Neural cell (in vitro differentiated cells): ENCODE data around the gene CWC27. TPM values are rescaled to one million over a fixed set of nuclear protein-coding genes. Genes with fewer than 3 reads are reported as not detected.

Experiments used
- H2AFZ ChIP-seq: fragments of 200-600, 300-800 bp; sonication (generic), shearing (Covaris generic); 2 replicates; pipeline ENCODE4 v1.6.0; 2014; ENCODE audit warnings: low read depth, mild to moderate bottlenecking, antibody characterized with exemption, low read length, moderate library complexity
- H3F3A ChIP-seq: fragments of 200-600 bp; shearing (Covaris generic); 2 replicates; pipeline ENCODE4 v1.6.1; 2016; ENCODE audit warnings: mild to moderate bottlenecking, moderate library complexity, mixed read lengths, antibody characterized with exemption, low read length; ENCODE audit not compliant: insufficient read depth, poor library complexity, severe bottlenecking
- H3K27ac ChIP-seq: fragments of 200-600, 300-800 bp; sonication (generic), shearing (Covaris generic); 2 replicates; pipeline ENCODE4 v1.5.1; 2014; ENCODE audit warnings: mild to moderate bottlenecking, low read length, moderate library complexity
- H3K27me3 ChIP-seq: fragments of 300-800, 200-600 bp; sonication (generic), shearing (Covaris generic); 2 replicates; pipeline ENCODE4 v1.6.0; 2014; ENCODE audit warnings: mild to moderate bottlenecking, low read depth, low read length, moderate library complexity; ENCODE audit not compliant: insufficient read depth
- H3K36me3 ChIP-seq: fragments of 300-800, 200-600 bp; sonication (generic), shearing (Covaris generic); 2 replicates; pipeline ENCODE4 v1.5.1; 2014; ENCODE audit warnings: mild to moderate bottlenecking, antibody characterized with exemption, low read length, moderate library complexity; ENCODE audit not compliant: insufficient read depth
- H3K4me2 ChIP-seq: fragments of 300-800, 200-600 bp; sonication (generic), shearing (Covaris generic); 2 replicates; pipeline ENCODE4 v1.6.0; 2014; ENCODE audit warnings: mild to moderate bottlenecking, low read length
- H3K4me3 ChIP-seq: fragments of 300-800, 200-600 bp; sonication (generic), shearing (Covaris generic); 2 replicates; pipeline ENCODE4 v1.5.1; 2014; ENCODE audit warnings: mild to moderate bottlenecking, low read length, moderate library complexity
- H3K79me2 ChIP-seq: fragments of 200-600 bp; shearing (Covaris generic); replicated peaks from 2 replicates; pipeline ENCODE4 v1.6.0; 2014; ENCODE audit warnings: mild to moderate bottlenecking, low read length, moderate library complexity; ENCODE audit not compliant: insufficient read depth
- H3K9ac ChIP-seq: fragments of 300-800, 200-600 bp; sonication (generic), shearing (Covaris generic); 2 replicates; pipeline ENCODE4 v1.6.1; 2016; ENCODE audit warnings: mild to moderate bottlenecking, low read length, mixed read lengths
- H3K9me2 ChIP-seq: fragments of 200-600 bp; shearing (Covaris generic); 2 replicates; pipeline ENCODE4 v1.6.1; 2016; ENCODE audit warnings: mild to moderate bottlenecking, low read length, mixed read lengths; ENCODE audit not compliant: insufficient read depth
- H3K9me3 ChIP-seq: fragments of 200-600, 300-800 bp; sonication (generic), shearing (Covaris generic); 2 replicates; pipeline ENCODE4 v1.6.1; 2016; ENCODE audit warnings: mild to moderate bottlenecking, mixed run types, low read length, moderate library complexity, mixed read lengths
- H4K20me1 ChIP-seq: fragments of 200-600 bp; shearing (Covaris generic); 2 replicates; pipeline ENCODE4 v1.6.1; 2016; ENCODE audit warnings: mild to moderate bottlenecking, mixed run types; ENCODE audit not compliant: insufficient read depth
- EP300 ChIP-seq: fragments of 450-650 bp; conservative IDR thresholded peaks from 2 replicates; pipeline ENCODE4 v1.6.1; 2014; ENCODE audit warnings: antibody characterized with exemption, mild to moderate bottlenecking, moderate library complexity; ENCODE audit not compliant: poor library complexity, severe bottlenecking
- EZH2 ChIP-seq: fragments of 200-600, 300-800 bp; shearing (Covaris generic), sonication (generic); IDR thresholded peaks from 2 replicates; pipeline ENCODE4 v1.6.1; 2014; ENCODE audit warnings: antibody characterized with exemption, low read length, borderline replicate concordance, mild to moderate bottlenecking; ENCODE audit not compliant: insufficient read depth, poor library complexity, severe bottlenecking
- MXI1 ChIP-seq: fragments of 450-650 bp; conservative IDR thresholded peaks from 2 replicates; pipeline ENCODE4 v1.6.1; 2014; ENCODE audit warnings: antibody characterized with exemption, mild to moderate bottlenecking; ENCODE audit not compliant: poor library complexity, severe bottlenecking
- POLR2AphosphoS5 ChIP-seq: IDR thresholded peaks from 2 replicates; pipeline ENCODE4 v1.6.1; 2012
- RAD21 ChIP-seq: fragments of 450-650 bp; conservative IDR thresholded peaks from 2 replicates; pipeline ENCODE4 v1.6.1; 2014; ENCODE audit warnings: antibody characterized with exemption, mild to moderate bottlenecking, moderate library complexity
- REST ChIP-seq: IDR thresholded peaks from 2 replicates; pipeline ENCODE4 v1.6.1; 2012; ENCODE audit warnings: borderline replicate concordance
- SMC3 ChIP-seq: fragments of 450-650 bp; conservative IDR thresholded peaks from 2 replicates; pipeline ENCODE4 v1.6.1; 2014; ENCODE audit warnings: antibody characterized with exemption, mild to moderate bottlenecking, moderate library complexity; ENCODE audit not compliant: poor library complexity
- TAF1 ChIP-seq: IDR thresholded peaks from 2 replicates; pipeline ENCODE4 v1.6.1; 2012; ENCODE audit warnings: low read depth
- polyA plus RNA-seq: library from polyadenylated mRNA; depleted of rRNA; stranded (reverse); fragments of >200 nt; gene quantifications from 2 replicates; pipeline ENCODE4 v1.2.3, GENCODE V29; 2014
- TF ChIP-seq, protein P1 (sequence below): fragments of 450-650 bp; IDR thresholded peaks from 2 replicates; pipeline ENCODE4 v1.5.1; 2014; ENCODE audit warnings: antibody characterized with exemption, mild to moderate bottlenecking, moderate library complexity; ENCODE audit not compliant: poor library complexity, severe bottlenecking

CWC27 gene
- polyA plus RNA-seq, 1 donor from 2014 or later: 26.2 TPM

DNA sequence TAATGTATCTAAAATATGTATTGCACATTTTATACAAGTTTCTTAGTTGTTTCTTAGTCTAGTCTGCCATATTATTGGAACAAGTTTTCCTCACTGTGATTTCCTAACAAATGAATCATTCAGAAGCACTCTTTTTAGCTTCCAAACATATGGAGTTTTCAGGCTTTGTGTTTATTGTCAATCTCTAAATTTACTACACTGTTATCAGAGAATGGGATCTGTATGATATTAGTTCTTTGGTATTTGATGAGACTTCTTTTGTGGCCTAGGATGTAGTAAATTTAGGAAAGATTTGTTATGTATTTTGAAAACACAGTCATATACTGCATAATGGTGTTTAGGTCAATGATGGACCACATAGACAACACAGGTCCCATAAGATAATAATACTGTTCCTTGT, 25.9 kb upstream of the CWC27 start:
- no peaks in the 10 kb centered on the region for H3K79me2 ChIP-seq
- no peak overlapping the region for H3K9ac ChIP-seq
- no peak overlapping the region for H3K4me3 ChIP-seq
- no peaks in the 10 kb centered on the region for H3F3A ChIP-seq
- H3K9me2 ChIP-seq: no peaks in the 10 kb centered on the region
- H3K27ac ChIP-seq: no peak overlapping the region
- H4K20me1 ChIP-seq: no peaks in the 10 kb centered on the region
- H3K9me3 ChIP-seq: no peaks in the 10 kb centered on the region
- no peak overlapping the region for H3K4me2 ChIP-seq
- TF ChIP-seq MXI1 (no peak), EP300 (no peak), TAF1 (no peak), SMC3 (no peak), RAD21 (no peak), REST (no peak), POLR2AphosphoS5 (no peak), EZH2 (no peak)
- TF ChIP-seq, protein P1, sequence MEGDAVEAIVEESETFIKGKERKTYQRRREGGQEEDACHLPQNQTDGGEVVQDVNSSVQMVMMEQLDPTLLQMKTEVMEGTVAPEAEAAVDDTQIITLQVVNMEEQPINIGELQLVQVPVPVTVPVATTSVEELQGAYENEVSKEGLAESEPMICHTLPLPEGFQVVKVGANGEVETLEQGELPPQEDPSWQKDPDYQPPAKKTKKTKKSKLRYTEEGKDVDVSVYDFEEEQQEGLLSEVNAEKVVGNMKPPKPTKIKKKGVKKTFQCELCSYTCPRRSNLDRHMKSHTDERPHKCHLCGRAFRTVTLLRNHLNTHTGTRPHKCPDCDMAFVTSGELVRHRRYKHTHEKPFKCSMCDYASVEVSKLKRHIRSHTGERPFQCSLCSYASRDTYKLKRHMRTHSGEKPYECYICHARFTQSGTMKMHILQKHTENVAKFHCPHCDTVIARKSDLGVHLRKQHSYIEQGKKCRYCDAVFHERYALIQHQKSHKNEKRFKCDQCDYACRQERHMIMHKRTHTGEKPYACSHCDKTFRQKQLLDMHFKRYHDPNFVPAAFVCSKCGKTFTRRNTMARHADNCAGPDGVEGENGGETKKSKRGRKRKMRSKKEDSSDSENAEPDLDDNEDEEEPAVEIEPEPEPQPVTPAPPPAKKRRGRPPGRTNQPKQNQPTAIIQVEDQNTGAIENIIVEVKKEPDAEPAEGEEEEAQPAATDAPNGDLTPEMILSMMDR: no peak
- no peak overlapping the region for H2AFZ ChIP-seq
- H3K27me3 ChIP-seq: no peaks in the 10 kb centered on the region
- no peaks in the 10 kb centered on the region for H3K36me3 ChIP-seq

DNA sequence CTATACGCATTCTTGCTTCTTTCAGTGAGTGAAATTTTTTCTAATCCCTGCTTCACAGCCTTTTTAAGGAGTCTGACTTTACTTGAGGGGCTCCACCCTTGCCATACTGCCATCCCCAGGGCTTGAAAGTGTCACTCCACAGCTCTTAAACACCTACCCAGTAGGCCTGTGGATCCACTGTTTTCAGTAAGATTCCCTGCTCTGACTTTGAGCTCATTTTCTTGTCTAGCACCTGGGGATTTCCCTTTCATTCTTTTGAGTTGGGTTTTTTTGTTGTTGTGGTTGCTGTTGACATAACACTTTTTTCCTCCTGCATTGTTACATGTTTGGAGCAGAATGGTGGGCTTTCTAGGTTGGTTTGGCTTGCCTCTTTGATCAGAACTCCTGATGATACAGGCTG, 23.8 kb upstream of the CWC27 start:
- Histone ChIP-seq H4K20me1 (no peaks in the 10 kb centered on the region), H3K9me3 (no peaks in the 10 kb centered on the region), H3K27ac (no peak overlapping the region)

More for the DNA sequence above, 23.8 kb upstream of the CWC27 start:
- H2AFZ ChIP-seq: no peak overlapping the region
- H3K4me2 ChIP-seq: no peak overlapping the region
- no peak overlapping the region for H3K9ac ChIP-seq
- H3K79me2 ChIP-seq: no peaks in the 10 kb centered on the region
- H3K9me2 ChIP-seq: no peaks in the 10 kb centered on the region
- H3K36me3 ChIP-seq: no peaks in the 10 kb centered on the region
- no peak overlapping the region for H3K4me3 ChIP-seq
- TF ChIP-seq EZH2: no peak
- TF ChIP-seq MXI1: no peak
- TF ChIP-seq RAD21: no peak
- TF ChIP-seq REST: no peak
- H3F3A ChIP-seq: no peaks in the 10 kb centered on the region
- no peaks in the 10 kb centered on the region for H3K27me3 ChIP-seq
